HAP-1 (cell line): ENCODE results near the gene C14orf132.

Experiments used
- DNase-seq, 2 experiments: peaks; one replicate each; pipeline ENCODE4 v3.0.0-alpha.2; 2016 to 2020; ENCODE audit warnings: low spot score in 2 of 2
- H3K27me3 ChIP-seq: fragments of 250-450 bp; sonication (Bioruptor Pico); 2 replicates; pipeline ENCODE4 v1.5.1; 2020; ENCODE audit warnings: low read depth, mild to moderate bottlenecking, moderate library complexity
- H3K36me3 ChIP-seq: fragments of 250-450 bp; sonication (Bioruptor Pico); replicated peaks from 2 replicates; pipeline ENCODE4 v1.5.1; 2020; ENCODE audit warnings: mild to moderate bottlenecking
- H3K4me1 ChIP-seq: fragments of 250-450 bp; sonication (Bioruptor Pico); 2 replicates; pipeline ENCODE4 v1.5.1; 2020; ENCODE audit warnings: mild to moderate bottlenecking
- H3K4me3 ChIP-seq: fragments of 250-450 bp; sonication (Bioruptor Pico); 2 replicates; pipeline ENCODE4 v1.5.1; 2020; ENCODE audit warnings: mild to moderate bottlenecking, moderate library complexity
- H3K9me3 ChIP-seq: fragments of 250-450 bp; sonication (Bioruptor Pico); 2 replicates; pipeline ENCODE4 v1.5.1; 2020; ENCODE audit warnings: mild to moderate bottlenecking, moderate library complexity
- in situ Hi-C: fragments of 300-500 bp; cut with MboI; formaldehyde crosslinking; loops from 3 replicates; pipeline ENCODE4 v1.14.3; 2020; ENCODE audit warnings: low sequenced_read_pairs, inconsistent platforms, mixed read lengths

The C14orf132 gene

GRCh38 chr14:96121660-96122395, 82.7 kb downstream of the C14orf132 start:
- Histone ChIP-seq H3K4me3 (no peak overlapping the region), H3K4me1 (no peaks in the 10 kb centered on the region), H3K36me3 (no peaks in the 10 kb centered on the region), H3K9me3 (no peaks in the 10 kb centered on the region), H3K27me3 (peaks cover 14% of the 10 kb centered on the region)
- in situ Hi-C loops = no loop called here
- DNase-seq = no peak

- DNase-seq = no peak
- H3K36me3 ChIP-seq = no peaks in the 10 kb centered on the region
- no peaks in the 10 kb centered on the region for H3K9me3 ChIP-seq
- in situ Hi-C loops = no loop called here
- H3K4me3 ChIP-seq = no peak overlapping the region
- H3K4me1 ChIP-seq = no peaks in the 10 kb centered on the region
- H3K27me3 ChIP-seq = peaks cover 16% of the 10 kb centered on the region
Observed at GRCh38 chr14:96122496-96122895, 83.3 kb downstream of the C14orf132 start.

GRCh38 chr14:96125536-96125935, 86.4 kb downstream of the C14orf132 start:
- H3K4me3 ChIP-seq = no peak overlapping the region
- no peaks in the 10 kb centered on the region for H3K4me1 ChIP-seq
- in situ Hi-C loops = no loop called here
- no peaks in the 10 kb centered on the region for H3K36me3 ChIP-seq
- no peaks in the 10 kb centered on the region for H3K9me3 ChIP-seq
- DNase-seq = no peak
- peaks cover 20% of the 10 kb centered on the region for H3K27me3 ChIP-seq

- in situ Hi-C loops = no loop called here
- Histone ChIP-seq H3K4me1 (no peaks in the 10 kb centered on the region), H3K9me3 (no peaks in the 10 kb centered on the region), H3K27me3 (peaks cover 18% of the 10 kb centered on the region), H3K36me3 (no peaks in the 10 kb centered on the region), H3K4me3 (no peak overlapping the region)
- DNase-seq = no peak
Observed at GRCh38 chr14:96126339-96126782, 87.2 kb downstream of the C14orf132 start.

- Histone ChIP-seq H3K36me3 (no peaks in the 10 kb centered on the region), H3K4me1 (no peaks in the 10 kb centered on the region), H3K4me3 (no peak overlapping the region), H3K9me3 (no peaks in the 10 kb centered on the region), H3K27me3 (peaks cover 18% of the 10 kb centered on the region)
- no peak for DNase-seq
- in situ Hi-C loops = no loop called here
Observed at GRCh38 chr14:96126783-96127271, 87.7 kb downstream of the C14orf132 start.

- Histone ChIP-seq H3K36me3 (no peaks in the 10 kb centered on the region), H3K4me1 (no peaks in the 10 kb centered on the region), H3K9me3 (no peaks in the 10 kb centered on the region), H3K4me3 (no peak overlapping the region), H3K27me3 (peaks cover 18% of the 10 kb centered on the region)
- no peak for DNase-seq
- in situ Hi-C loops = no loop called here
Observed at GRCh38 chr14:96129128-96129736, 90.1 kb downstream of the C14orf132 start.

DNA sequence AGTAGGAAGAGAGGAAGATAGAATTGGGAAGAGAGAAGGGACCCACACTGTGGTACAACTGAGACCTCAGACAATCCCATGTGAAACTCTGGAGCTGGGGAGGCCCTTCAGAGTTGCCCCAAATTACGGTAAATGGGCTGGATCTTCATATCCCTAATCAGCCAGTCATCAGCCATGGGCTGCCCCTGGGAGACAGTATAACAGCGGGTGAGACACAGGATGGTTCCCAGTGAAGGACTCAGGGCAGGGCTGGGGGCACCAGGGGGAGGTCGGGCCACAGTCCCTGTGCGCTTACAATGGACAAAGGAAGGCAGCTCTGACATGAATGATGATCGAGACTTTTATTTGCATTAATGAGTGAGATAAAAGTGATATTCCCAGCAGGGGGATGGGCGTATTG, 91.2 kb downstream of the C14orf132 start:
- DNase-seq = no peak
- H3K27me3 ChIP-seq = peaks cover 14% of the 10 kb centered on the region
- H3K4me1 ChIP-seq = no peaks in the 10 kb centered on the region
- H3K4me3 ChIP-seq = no peak overlapping the region
- H3K9me3 ChIP-seq = no peaks in the 10 kb centered on the region
- in situ Hi-C loops = no loop called here
- no peaks in the 10 kb centered on the region for H3K36me3 ChIP-seq

GRCh38 chr14:96130854-96131253, 91.7 kb downstream of the C14orf132 start:
- Histone ChIP-seq H3K4me1 (no peaks in the 10 kb centered on the region), H3K9me3 (no peaks in the 10 kb centered on the region), H3K27me3 (peaks cover 11% of the 10 kb centered on the region), H3K4me3 (no peak overlapping the region), H3K36me3 (no peaks in the 10 kb centered on the region)
- in situ Hi-C loops = no loop called here
- DNase-seq = no peak

DNA sequence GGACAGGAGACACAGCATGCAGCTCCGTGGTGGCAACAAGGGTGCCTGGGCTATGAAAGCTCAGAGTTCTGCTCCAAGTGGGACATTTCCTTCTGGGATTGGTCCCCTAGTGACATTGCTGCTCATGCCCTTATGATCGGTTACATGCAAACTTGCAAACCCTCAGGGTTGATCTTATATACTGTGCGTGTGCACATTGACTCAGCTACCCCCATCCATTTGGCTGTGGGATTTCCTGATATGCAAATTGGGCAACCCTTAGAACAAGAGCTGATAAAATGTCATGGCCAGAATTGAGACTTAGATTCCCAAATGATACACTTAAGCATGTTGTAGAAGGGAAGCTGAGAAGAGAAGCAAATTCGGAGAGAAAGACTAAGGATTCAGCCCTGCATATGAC, 92.7 kb downstream of the C14orf132 start:
- Histone ChIP-seq H3K4me1 (no peaks in the 10 kb centered on the region), H3K9me3 (no peaks in the 10 kb centered on the region), H3K4me3 (no peak overlapping the region), H3K36me3 (no peaks in the 10 kb centered on the region), H3K27me3 (peaks cover 9% of the 10 kb centered on the region)
- in situ Hi-C loops = no loop called here
- no peak for DNase-seq

DNA sequence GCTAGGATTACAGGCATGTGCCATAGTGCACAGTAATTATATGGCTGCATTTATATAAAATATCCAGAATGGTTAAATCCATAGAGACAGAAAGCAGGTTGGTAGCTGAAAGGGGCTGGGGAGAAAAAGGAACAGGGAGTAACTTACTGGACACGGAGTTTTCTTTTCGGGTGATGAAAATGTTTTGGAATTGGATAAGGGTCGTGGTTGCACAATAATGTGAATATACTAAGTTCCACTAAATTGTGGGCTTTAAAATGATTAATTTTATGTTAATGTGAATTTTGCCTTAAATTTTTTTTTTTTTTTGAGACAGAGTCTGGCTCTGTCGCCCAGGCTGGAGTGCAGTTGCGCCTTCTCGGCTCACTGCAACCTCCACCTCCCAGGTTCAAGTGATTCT, 95.3 kb downstream of the C14orf132 start:
- Histone ChIP-seq H3K4me1 (no peaks in the 10 kb centered on the region), H3K9me3 (no peaks in the 10 kb centered on the region), H3K4me3 (no peak overlapping the region), H3K36me3 (no peaks in the 10 kb centered on the region), H3K27me3 (peaks cover 1% of the 10 kb centered on the region; the same call in 1 of the 2 replicates)
- no peak for DNase-seq
- in situ Hi-C loops = no loop called here

GRCh38 chr14:96135285-96135684, 96.1 kb downstream of the C14orf132 start:
- DNase-seq = no peak
- H3K4me3 ChIP-seq = no peak overlapping the region
- in situ Hi-C loops = no loop called here
- no peaks in the 10 kb centered on the region for H3K27me3 ChIP-seq
- H3K36me3 ChIP-seq = no peaks in the 10 kb centered on the region
- H3K4me1 ChIP-seq = no peaks in the 10 kb centered on the region
- no peaks in the 10 kb centered on the region for H3K9me3 ChIP-seq

DNA sequence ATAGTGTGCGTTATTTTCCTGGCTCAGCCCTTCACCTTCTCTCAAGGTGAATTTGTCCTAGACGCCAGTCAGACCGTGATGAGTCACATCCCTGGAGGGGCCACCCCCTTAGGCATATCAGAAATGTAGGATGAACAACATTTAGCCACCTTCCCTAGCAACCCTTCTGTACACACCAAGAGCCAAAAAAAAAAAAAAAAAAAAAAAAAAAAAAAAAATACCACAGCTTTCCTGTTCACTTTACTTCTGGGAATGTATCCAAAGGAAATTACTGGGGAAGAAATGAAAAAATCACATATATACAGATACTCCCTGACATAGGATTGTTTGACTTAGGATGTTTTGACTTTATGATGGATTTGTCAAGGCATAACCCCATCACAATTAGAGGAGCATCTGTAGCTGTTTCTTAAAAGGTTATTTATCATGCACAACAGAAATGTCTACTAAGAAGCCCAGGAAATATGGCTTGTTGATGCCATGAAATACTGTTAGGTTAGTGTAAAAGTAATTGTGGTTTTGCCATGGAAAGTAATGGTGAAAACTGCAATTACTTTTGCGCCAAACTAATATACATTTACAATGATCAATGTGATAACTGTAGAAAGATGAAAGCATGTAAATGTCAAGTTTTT, 97.3 kb downstream of the C14orf132 start:
- Histone ChIP-seq H3K4me3 (no peak overlapping the region), H3K36me3 (no peaks in the 10 kb centered on the region), H3K27me3 (no peaks in the 10 kb centered on the region), H3K9me3 (no peaks in the 10 kb centered on the region), H3K4me1 (no peaks in the 10 kb centered on the region)
- in situ Hi-C loops = no loop called here
- no peak for DNase-seq

GRCh38 chr14:96138241-96138640, 99.1 kb downstream of the C14orf132 start:
- DNase-seq = no peak
- in situ Hi-C loops = no loop called here
- H3K4me3 ChIP-seq = no peak overlapping the region

GRCh38 chr14:96139169-96139568, 100.0 kb downstream of the C14orf132 start:
- DNase-seq = no peak
- in situ Hi-C loops = no loop called here
- Histone ChIP-seq H3K36me3 (no peaks in the 10 kb centered on the region), H3K4me3 (no peak overlapping the region), H3K27me3 (no peaks in the 10 kb centered on the region), H3K9me3 (no peaks in the 10 kb centered on the region), H3K4me1 (no peaks in the 10 kb centered on the region)

More at GRCh38 chr14:96138241-96138640, 99.1 kb downstream of the C14orf132 start:
- no peaks in the 10 kb centered on the region for H3K27me3 ChIP-seq
- no peaks in the 10 kb centered on the region for H3K9me3 ChIP-seq
- no peaks in the 10 kb centered on the region for H3K4me1 ChIP-seq
- H3K36me3 ChIP-seq = no peaks in the 10 kb centered on the region
